ENCODE measurements around the gene TULP4.
"Not testable (repeated sequence)": the region's sequence is repeated elsewhere in the genome, so short reads cannot be mapped to it uniquely, and the experiment has no call there.

Gene TULP4

DNA sequence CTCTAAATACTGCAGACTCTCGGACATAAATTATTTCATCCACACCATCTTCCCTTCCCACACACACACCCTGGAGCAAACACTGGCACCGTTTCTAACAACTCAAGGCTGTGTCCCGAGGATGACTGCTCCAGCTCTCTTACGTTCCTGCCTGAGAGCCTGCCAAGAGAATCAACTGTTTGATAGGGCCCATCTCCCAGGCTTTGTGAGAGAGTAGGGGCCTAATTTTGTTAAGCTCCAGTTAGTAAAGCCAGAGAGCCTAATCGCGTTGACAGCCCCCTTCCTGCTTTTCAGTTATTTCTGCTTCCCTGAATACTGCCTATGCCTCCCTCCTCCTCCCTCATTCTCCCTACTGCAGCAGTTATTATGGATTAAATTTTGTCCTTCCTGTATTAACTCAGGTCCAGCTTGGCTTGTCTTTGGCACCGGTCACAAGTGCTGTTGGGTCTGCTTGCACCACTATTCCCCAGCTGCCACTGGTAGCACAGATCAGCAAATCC lies 129.5 kb downstream of the TULP4 start:
- in situ Hi-C loops (cut with MboI; ENCODE audit: low pct_unique_long_range_greater_than_20kb, low sequenced_read_pairs): no loop called here
- DNase-seq: no peak

DNA sequence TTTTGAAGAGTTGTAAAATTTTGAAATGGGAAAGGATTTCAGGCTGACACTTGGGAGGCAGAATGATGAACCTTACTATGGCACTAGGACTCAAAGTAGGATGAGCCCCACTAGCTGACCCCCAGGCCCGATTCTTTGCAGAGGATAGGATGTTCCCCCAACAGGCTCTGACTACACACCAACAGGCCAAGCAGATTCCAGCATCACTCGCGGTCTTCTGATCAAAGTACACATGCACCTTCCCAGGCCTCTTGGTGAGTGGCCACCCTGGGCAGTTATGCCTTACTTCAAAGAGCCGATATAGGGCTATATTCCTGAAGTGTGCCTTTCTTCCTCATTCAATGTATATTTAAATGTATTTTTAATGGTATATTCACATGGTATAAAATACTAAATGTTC lies 130.0 kb downstream of the TULP4 start:
- in situ Hi-C loops (cut with MboI; ENCODE audit: low pct_unique_long_range_greater_than_20kb, low sequenced_read_pairs): no loop called here
- DNase-seq: no peak

GRCh38 chr6:158445426-158446085 lies 133.3 kb downstream of the TULP4 start:
- in situ Hi-C loops (cut with MboI; ENCODE audit: low pct_unique_long_range_greater_than_20kb, low sequenced_read_pairs): no loop called here
- DNase-seq: no peak

DNA sequence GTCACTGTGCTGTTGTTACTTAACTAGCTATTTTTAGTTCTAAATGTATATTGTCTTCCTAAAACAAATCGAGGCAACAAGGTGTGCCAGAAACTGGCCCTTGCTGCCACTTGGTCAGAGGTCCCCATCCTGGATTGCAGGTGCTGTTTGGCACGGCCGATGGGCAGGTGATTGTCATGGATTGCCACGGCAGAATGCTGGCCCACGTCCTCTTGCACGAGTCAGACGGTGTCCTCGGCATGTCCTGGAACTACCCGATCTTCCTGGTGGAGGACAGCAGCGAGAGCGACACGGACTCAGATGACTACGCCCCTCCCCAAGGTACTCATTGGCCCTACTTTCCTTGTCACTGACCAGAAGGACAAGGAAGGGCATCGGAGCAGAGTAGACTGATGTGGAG lies 136.6 kb downstream of the TULP4 start:
- no peak for DNase-seq
- in situ Hi-C loops (cut with MboI; ENCODE audit: low pct_unique_long_range_greater_than_20kb, low sequenced_read_pairs): no loop called here

DNA sequence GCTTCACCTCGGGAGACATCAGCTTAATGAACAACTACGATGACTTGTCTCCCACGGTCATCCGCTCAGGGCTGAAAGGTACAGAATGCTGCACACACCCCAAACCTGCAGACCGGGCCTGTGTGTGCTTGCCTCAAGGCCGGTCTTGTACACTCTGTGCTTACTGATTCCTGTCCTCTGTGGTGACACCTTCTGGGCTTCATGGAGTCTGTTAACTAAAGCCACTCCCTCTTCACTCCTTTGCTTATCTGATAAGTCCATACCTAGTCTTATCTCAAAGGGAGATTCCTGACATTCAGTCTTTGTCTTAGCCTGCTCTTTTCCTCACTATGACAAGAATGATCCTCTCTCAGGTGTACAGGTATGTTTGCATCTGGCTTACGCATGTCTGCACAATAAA lies 139.9 kb downstream of the TULP4 start:
- in situ Hi-C loops (cut with MboI; ENCODE audit: low pct_unique_long_range_greater_than_20kb, low sequenced_read_pairs): no loop called here
- no peak for DNase-seq

DNA sequence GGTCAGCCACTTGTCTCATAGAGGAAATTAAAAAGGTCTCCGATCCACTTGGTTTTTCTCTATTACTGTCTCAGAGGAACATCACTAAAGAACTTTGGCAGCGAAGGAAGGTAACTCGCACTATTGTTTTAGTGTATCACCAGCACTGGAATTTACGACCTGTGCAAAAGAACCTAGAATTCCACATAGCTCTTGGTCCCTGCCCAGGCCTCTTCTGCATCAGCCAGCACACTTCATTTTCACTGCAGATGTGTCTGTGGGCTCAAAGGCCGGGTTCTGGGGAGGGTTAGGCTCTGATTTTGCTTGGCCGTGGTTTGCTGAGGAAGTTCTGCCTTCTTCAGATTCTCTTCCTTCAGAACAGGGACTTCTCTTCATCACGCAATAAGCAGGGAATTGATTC lies 144.9 kb downstream of the TULP4 start:
- in situ Hi-C loops (cut with MboI; ENCODE audit: low pct_unique_long_range_greater_than_20kb, low sequenced_read_pairs): no loop called here
- no peak for DNase-seq

GRCh38 chr6:158457616-158458278 lies 145.5 kb downstream of the TULP4 start:
- in situ Hi-C loops (cut with MboI; ENCODE audit: low pct_unique_long_range_greater_than_20kb, low sequenced_read_pairs): no loop called here
- DNase-seq: no peak

- DNase-seq: no peak
- in situ Hi-C loops (cut with MboI; ENCODE audit: low pct_unique_long_range_greater_than_20kb, low sequenced_read_pairs): no loop called here
Measured at GRCh38 chr6:158459726-158460125, 147.5 kb downstream of the TULP4 start.

GRCh38 chr6:158460602-158461169 lies 148.4 kb downstream of the TULP4 start:
- no peak for DNase-seq

DNA sequence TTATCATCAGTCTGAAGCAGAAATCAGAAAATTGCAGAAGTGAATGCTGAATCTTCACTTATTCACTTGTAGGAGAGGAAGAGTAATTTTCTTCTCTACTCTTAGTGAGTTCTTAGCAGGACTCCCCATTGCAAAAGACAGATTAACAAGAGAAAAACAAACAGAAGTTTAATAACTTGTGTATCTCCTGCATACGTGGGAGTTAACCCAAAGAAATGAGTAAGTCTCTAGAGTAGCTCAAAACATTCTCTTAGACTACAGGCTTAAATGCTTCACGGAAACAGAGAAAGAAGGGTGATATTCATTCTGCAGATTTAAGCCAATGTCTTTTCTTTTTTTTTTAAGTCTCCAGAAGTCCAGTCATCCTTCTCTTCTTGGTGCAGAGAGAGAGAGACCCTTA lies 149.7 kb downstream of the TULP4 start:
- no peak for DNase-seq
- in situ Hi-C loops (cut with MboI; ENCODE audit: low pct_unique_long_range_greater_than_20kb, low sequenced_read_pairs): no loop called here

More at GRCh38 chr6:158460602-158461169, 148.4 kb downstream of the TULP4 start:
- in situ Hi-C loops (cut with MboI; ENCODE audit: low pct_unique_long_range_greater_than_20kb, low sequenced_read_pairs): no loop called here

DNA sequence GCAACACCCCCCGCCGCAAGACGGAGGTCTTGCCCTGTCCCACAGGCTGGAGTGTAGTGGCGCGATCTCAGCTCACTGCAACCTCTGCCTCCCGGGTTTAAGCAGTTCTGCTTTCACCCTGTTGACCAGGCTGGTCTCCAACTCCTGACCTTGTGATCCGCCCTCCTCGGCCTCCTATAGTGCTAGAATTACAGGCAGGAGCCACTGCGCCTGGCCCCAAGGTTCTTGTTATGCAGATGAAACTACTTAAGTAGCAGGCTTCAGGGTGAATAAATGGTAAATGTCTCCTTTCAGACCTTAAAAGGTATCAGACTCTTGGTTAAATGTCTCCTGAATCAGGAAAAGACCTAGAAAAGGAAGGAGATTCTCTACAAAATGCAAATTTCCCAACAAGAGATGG lies 152.2 kb downstream of the TULP4 start:
- no peak for DNase-seq

DNA sequence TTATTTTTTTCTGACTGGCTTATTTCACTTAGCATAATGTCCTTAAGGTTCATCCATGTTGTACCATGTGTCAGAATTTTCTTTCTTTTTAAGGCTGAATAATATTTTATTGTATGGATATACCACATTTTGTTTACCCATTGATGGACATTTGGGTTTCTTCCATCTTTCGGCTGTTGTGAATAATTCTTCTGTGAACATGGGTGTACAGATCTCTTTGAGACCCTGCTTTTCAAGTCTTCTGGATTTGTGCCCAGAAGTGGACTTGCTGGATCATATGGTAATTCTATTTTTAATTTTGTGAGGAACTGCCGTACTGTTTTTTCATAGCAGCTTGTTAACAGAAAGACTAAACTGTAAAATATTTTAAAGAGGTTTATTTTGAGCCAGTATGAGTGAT lies 153.0 kb downstream of the TULP4 start:
- no peak for DNase-seq
- in situ Hi-C loops (cut with MboI; ENCODE audit: low pct_unique_long_range_greater_than_20kb, low sequenced_read_pairs): no loop called here

More for the DNA sequence above, 152.2 kb downstream of the TULP4 start:
- in situ Hi-C loops (cut with MboI; ENCODE audit: low pct_unique_long_range_greater_than_20kb, low sequenced_read_pairs): no loop called here

DNA sequence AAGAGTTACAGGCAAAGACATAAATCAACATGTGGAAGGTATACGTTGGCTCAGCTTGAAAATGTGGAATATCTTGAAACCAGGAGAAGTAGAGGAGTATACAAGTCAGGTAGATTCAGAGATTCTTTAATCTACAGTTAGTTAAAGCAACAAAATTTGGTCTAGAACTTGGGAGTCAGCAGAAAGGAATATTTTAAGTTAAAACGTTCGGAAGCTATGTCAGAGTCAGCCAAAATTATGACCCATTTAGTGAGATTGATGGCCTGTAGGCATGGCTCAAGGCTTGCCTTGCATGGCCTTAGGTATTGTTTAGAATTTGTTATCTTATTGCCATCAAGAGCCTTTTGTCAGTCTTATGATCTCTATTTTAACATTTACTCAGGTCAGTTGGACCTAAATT lies 153.5 kb downstream of the TULP4 start:
- in situ Hi-C loops (cut with MboI; ENCODE audit: low pct_unique_long_range_greater_than_20kb, low sequenced_read_pairs): no loop called here
- DNase-seq: no peak

DNA sequence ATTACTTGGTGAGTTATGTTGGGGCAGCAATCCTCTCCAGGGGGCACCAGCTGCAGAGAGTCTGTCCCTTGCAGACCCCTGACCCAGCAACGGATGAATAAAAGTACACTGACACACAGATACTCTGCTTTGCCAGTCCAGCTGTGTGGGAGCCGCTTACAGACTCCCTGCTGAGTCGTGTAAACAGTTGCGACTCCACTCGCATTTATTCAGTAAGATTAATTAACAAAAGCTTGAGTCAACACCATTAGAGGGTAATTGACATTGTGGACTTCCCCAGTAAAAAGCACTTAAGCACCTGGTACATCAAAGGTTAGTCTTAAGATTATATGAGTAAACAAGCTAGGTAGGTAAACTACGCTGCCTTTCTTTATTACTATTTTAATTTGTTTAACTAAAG lies 155.7 kb downstream of the TULP4 start:
- in situ Hi-C loops (cut with MboI; ENCODE audit: low pct_unique_long_range_greater_than_20kb, low sequenced_read_pairs): no loop called here
- DNase-seq: no peak

GRCh38 chr6:158468666-158469065 lies 156.4 kb downstream of the TULP4 start:
- in situ Hi-C loops (cut with MboI; ENCODE audit: low pct_unique_long_range_greater_than_20kb, low sequenced_read_pairs): no loop called here
- no peak for DNase-seq

GRCh38 chr6:158470023-158470422 lies 157.8 kb downstream of the TULP4 start:
- DNase-seq; in situ Hi-C loops (cut with MboI; ENCODE audit: low pct_unique_long_range_greater_than_20kb, low sequenced_read_pairs): not testable (repeated sequence)

GRCh38 chr6:158471339-158471738 lies 159.1 kb downstream of the TULP4 start:
- peak; percentile 75 for DNase-seq
- in situ Hi-C loops (cut with MboI; ENCODE audit: low pct_unique_long_range_greater_than_20kb, low sequenced_read_pairs): no loop called here

GRCh38 chr6:158472447-158472846 lies 160.2 kb downstream of the TULP4 start:
- no peak for DNase-seq
- in situ Hi-C loops (cut with MboI; ENCODE audit: low pct_unique_long_range_greater_than_20kb, low sequenced_read_pairs): no loop called here

GRCh38 chr6:158474961-158475343 lies 162.7 kb downstream of the TULP4 start:
- in situ Hi-C loops (cut with MboI; ENCODE audit: low pct_unique_long_range_greater_than_20kb, low sequenced_read_pairs): no loop called here
- no peak for DNase-seq

Data from KBM-7 (cell line).